GM19025 (cell line): Measurements from ENCODE around the gene MAMDC4.
"Not testable (repeated sequence)": the region's sequence is repeated elsewhere in the genome, so short reads cannot be mapped to it uniquely, and the experiment has no call there.

Experiments
- ATAC-seq: cut with Tn5 transposase; IDR thresholded peaks from one replicate; pipeline ENCODE4 v1.9.1; 2021; ENCODE audit warnings: mild to moderate bottlenecking, low read depth, moderate library complexity; ENCODE audit not compliant: unreplicated experiment

Gene MAMDC4

GRCh38 chr9:136851941-136852663 is at the start of gene MAMDC4:
MAMDC4 (plus strand) TSS chr9:136852346; CDS start chr9:136852417, 71 bp downstream.
- no peak for ATAC-seq

- ATAC-seq: not testable (repeated sequence)
Measured at GRCh38 chr9:136803009-136803550, 49.1 kb upstream of the MAMDC4 start.

- no peak for ATAC-seq
Measured at GRCh38 chr9:136803551-136804508, 48.3 kb upstream of the MAMDC4 start.

- ATAC-seq: no peak
Measured at GRCh38 chr9:136804509-136805206, 47.5 kb upstream of the MAMDC4 start.

GRCh38 chr9:136805207-136805740 is 46.9 kb upstream of the MAMDC4 start:
- no peak for ATAC-seq

- no peak for ATAC-seq
Measured at GRCh38 chr9:136806067-136806466, 46.1 kb upstream of the MAMDC4 start.

- no peak for ATAC-seq
Measured at GRCh38 chr9:136806631-136807201, 45.4 kb upstream of the MAMDC4 start.

GRCh38 chr9:136807281-136808074 is 44.7 kb upstream of the MAMDC4 start, which contains the start of gene RABL6:
RABL6 (plus strand) TSS chr9:136807948; CDS start chr9:136808197, 249 bp downstream.
- peak; percentile 74 for ATAC-seq

GRCh38 chr9:136808075-136808805 is 43.9 kb upstream of the MAMDC4 start:
- peak; percentile 26 for ATAC-seq

GRCh38 chr9:136808806-136809158 is 43.4 kb upstream of the MAMDC4 start:
- ATAC-seq: no peak

GRCh38 chr9:136814725-136815421 is 37.3 kb upstream of the MAMDC4 start:
- no peak for ATAC-seq

- ATAC-seq: no peak
Measured at GRCh38 chr9:136815422-136815782, 36.7 kb upstream of the MAMDC4 start.

- no peak for ATAC-seq
Measured at GRCh38 chr9:136820971-136821825, 30.9 kb upstream of the MAMDC4 start.

GRCh38 chr9:136821826-136822544 is 30.2 kb upstream of the MAMDC4 start:
- no peak for ATAC-seq

GRCh38 chr9:136823136-136824046 is 28.8 kb upstream of the MAMDC4 start:
- ATAC-seq: no peak
